Measurements from ENCODE around the gene NOP58.
"Not testable (repeated sequence)": the region's sequence is repeated elsewhere in the genome, so short reads cannot be mapped to it uniquely, and the experiment has no call there.

DNA sequence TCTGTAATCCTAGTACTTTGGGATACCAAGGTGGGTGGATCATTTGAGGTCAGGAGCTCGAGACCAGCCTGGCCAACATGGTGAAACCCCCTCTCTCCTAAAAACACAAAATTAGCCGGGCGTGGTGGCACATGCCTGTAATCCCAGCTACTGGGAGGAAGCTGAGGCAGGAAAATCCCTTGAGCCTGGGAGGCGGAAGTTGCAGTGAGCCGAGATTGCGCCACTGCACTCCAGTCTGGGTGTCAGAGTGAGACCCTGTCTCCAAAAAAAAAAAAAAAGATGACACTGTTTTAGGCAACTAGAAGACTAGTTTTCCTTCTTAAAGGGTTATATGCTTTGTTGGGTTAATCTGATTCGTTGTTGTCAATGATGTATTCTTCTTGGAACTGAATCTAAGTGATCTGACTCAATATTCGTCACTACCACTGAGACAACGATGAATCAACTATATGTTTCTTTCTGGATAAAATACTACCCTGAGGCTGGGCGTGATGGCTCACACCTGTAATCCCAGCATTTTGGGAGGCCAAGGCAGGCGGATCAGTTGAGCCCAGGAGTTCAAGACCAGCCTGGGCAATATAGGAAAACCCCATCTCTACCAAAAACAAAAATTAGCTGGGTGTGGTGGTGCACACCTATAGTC is 10.6 kb downstream of the NOP58 start:
- TF ChIP-seq CTCF, POLR2A (IDR thresholded peaks at IDR 0.05): not testable (repeated sequence)
